Measurements from ENCODE around the gene MRPS18A. TPM values are rescaled to one million over a fixed set of nuclear protein-coding genes. Genes with fewer than 3 reads are reported as not detected.

MRPS18A gene
- total RNA-seq, 4 donors from 2014 or later, result 23.1 to 87.4 (median 36.4) TPM

GRCh38 chr6:43671011-43671800 lies 16.4 kb downstream of the MRPS18A start:
- Histone ChIP-seq H3K4me1 (peaks cover 21 to 36% of the 10 kb centered on the region in 2 donors), H3K27ac (peak overlapping the region; percentile 75 to 81), H3K36me3 (no peaks in the 10 kb centered on the region), H3K27me3 (no peaks in the 10 kb centered on the region), H3K4me3 (no peak overlapping the region), H3K9me3 (no peaks in the 10 kb centered on the region)
- peak in 1 of 2 donors; percentile 28 for DNase-seq
- intact Hi-C loops (cut with DNase I; ENCODE audit: low total_unique reads), result no loop called here
- TF ChIP-seq POLR2A (IDR thresholded peaks at IDR 0.05), result no peak
- TF ChIP-seq, protein P1, sequence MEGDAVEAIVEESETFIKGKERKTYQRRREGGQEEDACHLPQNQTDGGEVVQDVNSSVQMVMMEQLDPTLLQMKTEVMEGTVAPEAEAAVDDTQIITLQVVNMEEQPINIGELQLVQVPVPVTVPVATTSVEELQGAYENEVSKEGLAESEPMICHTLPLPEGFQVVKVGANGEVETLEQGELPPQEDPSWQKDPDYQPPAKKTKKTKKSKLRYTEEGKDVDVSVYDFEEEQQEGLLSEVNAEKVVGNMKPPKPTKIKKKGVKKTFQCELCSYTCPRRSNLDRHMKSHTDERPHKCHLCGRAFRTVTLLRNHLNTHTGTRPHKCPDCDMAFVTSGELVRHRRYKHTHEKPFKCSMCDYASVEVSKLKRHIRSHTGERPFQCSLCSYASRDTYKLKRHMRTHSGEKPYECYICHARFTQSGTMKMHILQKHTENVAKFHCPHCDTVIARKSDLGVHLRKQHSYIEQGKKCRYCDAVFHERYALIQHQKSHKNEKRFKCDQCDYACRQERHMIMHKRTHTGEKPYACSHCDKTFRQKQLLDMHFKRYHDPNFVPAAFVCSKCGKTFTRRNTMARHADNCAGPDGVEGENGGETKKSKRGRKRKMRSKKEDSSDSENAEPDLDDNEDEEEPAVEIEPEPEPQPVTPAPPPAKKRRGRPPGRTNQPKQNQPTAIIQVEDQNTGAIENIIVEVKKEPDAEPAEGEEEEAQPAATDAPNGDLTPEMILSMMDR (IDR thresholded peaks at IDR 0.05), result no peak

DNA sequence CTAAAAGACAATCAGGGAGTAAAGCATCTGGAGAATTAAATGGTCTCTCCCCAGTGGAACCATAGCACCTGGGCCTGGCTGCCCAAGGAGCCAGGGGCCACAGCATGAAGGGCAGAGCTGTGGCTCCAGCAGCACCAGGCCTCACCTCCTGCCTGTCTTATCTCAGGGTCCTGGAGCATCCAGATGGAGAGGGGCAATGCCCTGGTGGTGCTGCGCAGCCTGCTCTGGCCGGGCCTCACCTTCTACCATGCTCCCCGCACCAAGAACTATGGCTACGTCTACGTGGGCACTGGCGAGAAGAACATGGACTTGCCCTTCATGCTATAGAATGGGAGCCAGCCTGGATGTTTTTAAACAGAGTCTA lies 17.0 kb downstream of the MRPS18A start:
- no peaks in the 10 kb centered on the region for H3K9me3 ChIP-seq
- no peak for TF ChIP-seq POLR2A (IDR thresholded peaks at IDR 0.05)
- TF ChIP-seq, protein P1 (IDR thresholded peaks at IDR 0.05), result no peak
- peak overlapping the region; percentile 75 to 81 for H3K27ac ChIP-seq
- no peak for DNase-seq
- H3K4me1 ChIP-seq, result peaks cover 21 to 36% of the 10 kb centered on the region in 2 donors
- intact Hi-C loops (cut with DNase I; ENCODE audit: low total_unique reads), result no loop called here
- H3K36me3 ChIP-seq, result no peaks in the 10 kb centered on the region
- H3K4me3 ChIP-seq, result no peak overlapping the region
- no peaks in the 10 kb centered on the region for H3K27me3 ChIP-seq

DNA sequence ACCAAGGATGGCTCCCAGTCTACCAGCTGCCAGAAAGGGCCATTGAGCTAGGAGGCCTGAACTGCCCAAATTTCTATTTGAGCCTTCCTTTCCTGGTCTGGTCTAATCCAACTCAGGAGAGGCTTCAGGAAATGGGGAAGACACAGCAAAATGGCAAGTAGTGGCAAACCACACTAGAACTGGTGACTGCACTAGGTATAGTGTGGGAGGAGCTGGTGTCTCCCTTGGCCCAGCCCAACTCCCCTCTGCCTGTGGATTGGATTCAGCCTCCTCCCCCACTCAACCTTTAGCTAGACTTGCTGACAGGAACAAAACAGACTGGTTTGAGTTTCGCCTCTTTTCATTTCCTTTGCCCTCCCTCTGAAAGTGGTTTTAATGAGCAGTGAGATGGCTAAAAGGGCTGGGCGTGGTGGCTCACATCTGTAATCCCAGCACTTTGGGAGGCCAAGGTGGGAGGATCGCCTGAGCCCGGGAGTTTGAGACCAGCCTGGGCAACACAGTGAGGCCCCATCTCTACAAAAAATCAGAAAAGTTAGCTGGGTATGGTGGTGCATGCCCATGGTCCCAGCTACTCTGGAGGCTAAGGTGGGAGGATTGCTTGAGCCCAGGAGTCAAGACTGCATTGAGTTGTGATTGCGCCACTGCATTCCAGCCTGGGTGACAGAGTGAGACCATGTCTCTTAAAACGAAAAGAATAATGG lies 17.5 kb downstream of the MRPS18A start:
- peak; percentile 34 to 55 for DNase-seq
- TF ChIP-seq, protein P1 (IDR thresholded peaks at IDR 0.05), result no peak
- no peak for TF ChIP-seq POLR2A (IDR thresholded peaks at IDR 0.05)
- Histone ChIP-seq H3K9me3 (no peaks in the 10 kb centered on the region), H3K27me3 (no peaks in the 10 kb centered on the region), H3K36me3 (no peaks in the 10 kb centered on the region), H3K4me3 (no peak overlapping the region), H3K27ac (peak overlapping the region; percentile 75 to 81), H3K4me1 (peaks cover 21 to 36% of the 10 kb centered on the region in 2 donors)
- intact Hi-C loops (cut with DNase I; ENCODE audit: low total_unique reads), result loop anchor here (5.0 kb wide), 1 partner anchor 102 kb away; the partner anchor contains the start of gene VEGFA

GRCh38 chr6:43669050-43669921 lies 18.3 kb downstream of the MRPS18A start:
- Histone ChIP-seq H3K27ac (peak overlapping the region; percentile 75 to 81), H3K36me3 (no peaks in the 10 kb centered on the region), H3K9me3 (no peaks in the 10 kb centered on the region), H3K4me3 (no peak overlapping the region), H3K27me3 (no peaks in the 10 kb centered on the region), H3K4me1 (peaks cover 21 to 36% of the 10 kb centered on the region in 2 donors)
- peak; percentile 80 to 87 for DNase-seq
- intact Hi-C loops (cut with DNase I; ENCODE audit: low total_unique reads), result loop anchor here (5.0 kb wide), 1 partner anchor 103 kb away; the partner anchor contains the start of gene VEGFA
- TF ChIP-seq POLR2A (IDR thresholded peaks at IDR 0.05), result no peak
- TF ChIP-seq, protein P1 (IDR thresholded peaks at IDR 0.05), result no peak
